HEK293 (cell line): ENCODE data around the gene GALT.

Source experiments
- CTCF ChIA-PET: fragments of 350-600 bp; formaldehyde crosslinking; extraction: SDS; loops from one replicate; lab custom pipeline; 2021; ENCODE audit warnings: antibody characterized with exemption; lab: Yijun Ruan, JAX
- POLR2A ChIA-PET: fragments of 300-600 bp; formaldehyde crosslinking; extraction: SDS; loops from one replicate; lab custom pipeline; 2020; ENCODE audit warnings: antibody characterized with exemption, inconsistent platforms; lab: Yijun Ruan, JAX
- H3K27ac ChIP-seq: fragments of 200-500 bp; sonication (Bioruptor generic); 2 replicates; pipeline ENCODE4 v1.5.1; 2014; ENCODE audit warnings: low read depth, low read length, control low read depth, inconsistent platforms; ENCODE audit errors: extremely low read depth
- H3K36me3 ChIP-seq, 2 experiments: fragments of 200-500 bp in 1 of 2; sonication (Bioruptor generic) in 1 of 2; 1 replicate in 1 of 2; 2 replicates in 1 of 2; pipeline ENCODE4 v1.5.1; 2014 to 2017; ENCODE audit warnings: inconsistent platforms in 2 of 2, low read length in 2 of 2; ENCODE audit not compliant: control insufficient read depth in 2 of 2, insufficient read depth in 1 of 2
- H3K4me1 ChIP-seq: fragments of 200-500 bp; sonication (Bioruptor generic); 2 replicates; pipeline ENCODE4 v1.5.1; 2014; ENCODE audit warnings: mild to moderate bottlenecking, low read length, inconsistent platforms; ENCODE audit not compliant: control insufficient read depth, insufficient read depth
- H3K4me3 ChIP-seq: 2 replicates; pipeline ENCODE4 v1.5.1; 2011; ENCODE audit warnings: low read depth, mild to moderate bottlenecking, control low read depth, low read length, moderate library complexity
- H3K9me3 ChIP-seq: fragments of 200-500 bp; sonication (Bioruptor generic); 2 replicates; pipeline ENCODE4 v1.5.1; 2014; ENCODE audit warnings: low read depth, low read length, inconsistent platforms; ENCODE audit not compliant: control insufficient read depth, insufficient read depth
- KLF8 ChIP-seq: fragments of 450-650 bp; formaldehyde crosslinking; IDR thresholded peaks from 2 replicates; pipeline ENCODE4 v1.5.1; 2016; ENCODE audit warnings: missing biosample characterization, missing genetic modification characterization
- KLF9 ChIP-seq: fragments of 450-650 bp; formaldehyde crosslinking; IDR thresholded peaks from 2 replicates; pipeline ENCODE4 v1.5.1; 2016; ENCODE audit warnings: missing biosample characterization, missing genetic modification characterization, low read depth
- PATZ1 ChIP-seq: fragments of 450-650 bp; formaldehyde crosslinking; IDR thresholded peaks from 2 replicates; pipeline ENCODE4 v1.5.1; 2016; ENCODE audit warnings: missing biosample characterization, missing genetic modification characterization
- PRDM10 ChIP-seq: fragments of 450-650 bp; formaldehyde crosslinking; IDR thresholded peaks from 2 replicates; pipeline ENCODE4 v1.5.1; 2016; ENCODE audit warnings: missing biosample characterization, missing genetic modification characterization
- ZIC2 ChIP-seq: fragments of 450-650 bp; formaldehyde crosslinking; IDR thresholded peaks from 2 replicates; pipeline ENCODE4 v1.5.1; 2016; ENCODE audit warnings: missing biosample characterization, missing genetic modification characterization
- ZNF239 ChIP-seq: fragments of 450-650 bp; formaldehyde crosslinking; IDR thresholded peaks from 2 replicates; pipeline ENCODE4 v1.5.1; 2016; ENCODE audit warnings: missing biosample characterization, missing genetic modification characterization
- ZNF266 ChIP-seq: fragments of 450-650 bp; formaldehyde crosslinking; IDR thresholded peaks from 2 replicates; pipeline ENCODE4 v1.5.1; 2016; ENCODE audit warnings: missing biosample characterization, missing genetic modification characterization, low read depth
- ZNF335 ChIP-seq: fragments of 450-650 bp; formaldehyde crosslinking; conservative IDR thresholded peaks from 2 replicates; pipeline ENCODE4 v1.5.1; 2016; ENCODE audit warnings: missing biosample characterization, missing genetic modification characterization
- ZNF391 ChIP-seq: fragments of 450-650 bp; formaldehyde crosslinking; IDR thresholded peaks from 2 replicates; pipeline ENCODE4 v1.5.1; 2016; ENCODE audit warnings: low read depth, missing biosample characterization, missing genetic modification characterization, borderline replicate concordance
- ZNF394 ChIP-seq: fragments of 450-650 bp; formaldehyde crosslinking; IDR thresholded peaks from 2 replicates; pipeline ENCODE4 v1.5.1; 2016; ENCODE audit warnings: missing biosample characterization, missing genetic modification characterization, mild to moderate bottlenecking, moderate library complexity, borderline replicate concordance
- ZNF433 ChIP-seq: fragments of 450-650 bp; formaldehyde crosslinking; IDR thresholded peaks from 2 replicates; pipeline ENCODE4 v1.5.1; 2016; ENCODE audit warnings: missing biosample characterization, missing genetic modification characterization, low read depth
- ZNF629 ChIP-seq: fragments of 450-650 bp; formaldehyde crosslinking; IDR thresholded peaks from 2 replicates; pipeline ENCODE4 v1.5.1; 2017; ENCODE audit warnings: missing biosample characterization, missing genetic modification characterization
- ZNF654 ChIP-seq: fragments of 450-650 bp; formaldehyde crosslinking; IDR thresholded peaks from 2 replicates; pipeline ENCODE4 v1.5.1; 2016; ENCODE audit warnings: low read depth, missing biosample characterization, missing genetic modification characterization
- ZNF660 ChIP-seq: fragments of 450-650 bp; IDR thresholded peaks from 2 replicates; pipeline ENCODE4 v1.5.1; 2018; ENCODE audit warnings: missing biosample characterization, mild to moderate bottlenecking, missing genetic modification characterization
- ZNF677 ChIP-seq: fragments of 450-650 bp; IDR thresholded peaks from 2 replicates; pipeline ENCODE4 v1.5.0; 2018; ENCODE audit warnings: missing biosample characterization, mild to moderate bottlenecking, missing genetic modification characterization, moderate library complexity
- ZNF747 ChIP-seq: fragments of 450-650 bp; formaldehyde crosslinking; IDR thresholded peaks from 2 replicates; pipeline ENCODE4 v1.5.1; 2016; ENCODE audit warnings: missing biosample characterization, missing genetic modification characterization
- ZNF777 ChIP-seq: fragments of 450-650 bp; formaldehyde crosslinking; IDR thresholded peaks from 2 replicates; pipeline ENCODE4 v1.5.1; 2017; ENCODE audit warnings: missing biosample characterization, missing genetic modification characterization, borderline replicate concordance
- TF ChIP-seq, protein P1 (sequence below): fragments of 450-650 bp; formaldehyde crosslinking; conservative IDR thresholded peaks from 2 replicates; pipeline ENCODE4 v1.5.1; 2016; ENCODE audit warnings: low read depth, missing biosample characterization, missing genetic modification characterization
- TF ChIP-seq, protein P2 (sequence below): fragments of 450-650 bp; formaldehyde crosslinking; IDR thresholded peaks from 2 replicates; pipeline ENCODE4 v1.5.1; 2016; ENCODE audit warnings: missing biosample characterization, missing genetic modification characterization
- TF ChIP-seq, protein P3 (sequence below): fragments of 450-650 bp; formaldehyde crosslinking; IDR thresholded peaks from 2 replicates; pipeline ENCODE4 v1.5.1; 2016; ENCODE audit warnings: missing biosample characterization, missing genetic modification characterization

Gene GALT

GRCh38 chr9:34611811-34612787 lies 34.4 kb upstream of the GALT start, which contains the start of gene RPP25L (continued):
- TF ChIP-seq ZNF777 (peak; percentile 46; the same call in 1 of the 2 replicates), KLF9 (tag by site-specific recombination) (peak; percentile 79; the same call in 1 of the 2 replicates), ZNF677 (tag by site-specific recombination) (no peak), ZIC2 (peak; percentile 81), ZNF335 (tag by site-specific recombination) (peak; percentile 82), ZNF391 (no peak), ZNF747 (tag by site-specific recombination) (no peak)
- TF ChIP-seq, protein P1, sequence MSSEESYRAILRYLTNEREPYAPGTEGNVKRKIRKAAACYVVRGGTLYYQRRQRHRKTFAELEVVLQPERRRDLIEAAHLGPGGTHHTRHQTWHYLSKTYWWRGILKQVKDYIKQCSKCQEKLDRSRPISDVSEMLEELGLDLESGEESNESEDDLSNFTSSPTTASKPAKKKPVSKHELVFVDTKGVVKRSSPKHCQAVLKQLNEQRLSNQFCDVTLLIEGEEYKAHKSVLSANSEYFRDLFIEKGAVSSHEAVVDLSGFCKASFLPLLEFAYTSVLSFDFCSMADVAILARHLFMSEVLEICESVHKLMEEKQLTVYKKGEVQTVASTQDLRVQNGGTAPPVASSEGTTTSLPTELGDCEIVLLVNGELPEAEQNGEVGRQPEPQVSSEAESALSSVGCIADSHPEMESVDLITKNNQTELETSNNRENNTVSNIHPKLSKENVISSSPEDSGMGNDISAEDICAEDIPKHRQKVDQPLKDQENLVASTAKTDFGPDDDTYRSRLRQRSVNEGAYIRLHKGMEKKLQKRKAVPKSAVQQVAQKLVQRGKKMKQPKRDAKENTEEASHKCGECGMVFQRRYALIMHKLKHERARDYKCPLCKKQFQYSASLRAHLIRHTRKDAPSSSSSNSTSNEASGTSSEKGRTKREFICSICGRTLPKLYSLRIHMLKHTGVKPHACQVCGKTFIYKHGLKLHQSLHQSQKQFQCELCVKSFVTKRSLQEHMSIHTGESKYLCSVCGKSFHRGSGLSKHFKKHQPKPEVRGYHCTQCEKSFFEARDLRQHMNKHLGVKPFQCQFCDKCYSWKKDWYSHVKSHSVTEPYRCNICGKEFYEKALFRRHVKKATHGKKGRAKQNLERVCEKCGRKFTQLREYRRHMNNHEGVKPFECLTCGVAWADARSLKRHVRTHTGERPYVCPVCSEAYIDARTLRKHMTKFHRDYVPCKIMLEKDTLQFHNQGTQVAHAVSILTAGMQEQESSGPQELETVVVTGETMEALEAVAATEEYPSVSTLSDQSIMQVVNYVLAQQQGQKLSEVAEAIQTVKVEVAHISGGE: 0 out of 2 replicates have a peak, but pooled peaks have one; percentile 32

DNA sequence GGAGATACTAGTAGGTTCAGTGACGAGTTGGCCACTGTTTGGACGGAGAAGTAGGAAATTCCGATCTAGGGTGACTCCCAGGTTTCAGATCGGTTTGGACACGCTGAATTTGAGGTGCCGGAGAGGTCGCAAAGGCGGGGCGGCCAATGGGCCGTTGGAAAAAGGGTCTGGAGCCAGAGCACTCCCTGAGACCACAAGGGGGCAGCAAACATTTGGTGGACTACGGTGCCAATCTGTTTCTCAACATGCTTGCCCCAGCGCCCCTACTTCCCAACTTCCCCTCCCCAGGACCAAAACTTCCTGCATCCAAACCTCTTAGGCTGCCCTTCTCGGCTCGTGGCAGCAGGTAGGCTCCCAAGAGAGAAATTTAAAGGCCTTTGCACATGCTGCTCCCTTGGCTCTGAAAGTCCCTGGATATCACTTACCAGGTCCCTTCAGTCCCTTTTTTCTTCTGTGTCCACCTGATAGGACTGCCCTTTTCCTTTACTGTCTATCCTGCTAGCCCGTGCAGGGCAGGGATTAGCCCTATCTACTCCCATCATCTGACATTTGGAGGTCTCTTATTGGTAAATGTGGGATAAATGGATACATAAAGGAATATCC lies 33.6 kb upstream of the GALT start:
- ChIA-PET CTCF (interaction anchor here (0.6 to 10.3 kb wide), 12 partner anchors 10 to 540 kb away, joined by 3 to 164 read pairs (median 4); partner anchors contain the start of genes ARID3C and SIGMAR1), POLR2A (interaction anchor here (0.6 to 2.4 kb wide), 6 partner anchors 20 to 513 kb away, joined by 3 to 11 read pairs (median 5); partner anchors contain the start of genes GALT and SIGMAR1)
- no peaks in the 10 kb centered on the region for H3K9me3 ChIP-seq
- no peaks in the 10 kb centered on the region for H3K4me1 ChIP-seq
- H3K27ac ChIP-seq: no peak overlapping the region; the same call in 1 of the 2 replicates
- H3K36me3 ChIP-seq: peaks cover 5 to 61% of the 10 kb centered on the region in 2 experiments; a peak in 2 of 3 replicates
- H3K4me3 ChIP-seq: peak overlapping the region; percentile 38
- TF ChIP-seq ZNF335 (tag by site-specific recombination): peak; percentile 59
- TF ChIP-seq ZNF239 (tag by site-specific recombination): no peak
- peak; percentile 62; the same call in 1 of the 2 replicates for TF ChIP-seq ZNF660
- peak; percentile 47 for TF ChIP-seq ZNF654 (tag by site-specific recombination)
- no peak for TF ChIP-seq ZNF629
- TF ChIP-seq KLF8 (tag by site-specific recombination): peak; percentile 22; the same call in 1 of the 2 replicates
- peak; percentile 54; the same call in 1 of the 2 replicates for TF ChIP-seq PATZ1
- TF ChIP-seq PRDM10 (tag by site-specific recombination): peak; percentile 42; the same call in 1 of the 2 replicates
- no peak for TF ChIP-seq ZNF433 (tag by site-specific recombination)
- TF ChIP-seq, protein P2, sequence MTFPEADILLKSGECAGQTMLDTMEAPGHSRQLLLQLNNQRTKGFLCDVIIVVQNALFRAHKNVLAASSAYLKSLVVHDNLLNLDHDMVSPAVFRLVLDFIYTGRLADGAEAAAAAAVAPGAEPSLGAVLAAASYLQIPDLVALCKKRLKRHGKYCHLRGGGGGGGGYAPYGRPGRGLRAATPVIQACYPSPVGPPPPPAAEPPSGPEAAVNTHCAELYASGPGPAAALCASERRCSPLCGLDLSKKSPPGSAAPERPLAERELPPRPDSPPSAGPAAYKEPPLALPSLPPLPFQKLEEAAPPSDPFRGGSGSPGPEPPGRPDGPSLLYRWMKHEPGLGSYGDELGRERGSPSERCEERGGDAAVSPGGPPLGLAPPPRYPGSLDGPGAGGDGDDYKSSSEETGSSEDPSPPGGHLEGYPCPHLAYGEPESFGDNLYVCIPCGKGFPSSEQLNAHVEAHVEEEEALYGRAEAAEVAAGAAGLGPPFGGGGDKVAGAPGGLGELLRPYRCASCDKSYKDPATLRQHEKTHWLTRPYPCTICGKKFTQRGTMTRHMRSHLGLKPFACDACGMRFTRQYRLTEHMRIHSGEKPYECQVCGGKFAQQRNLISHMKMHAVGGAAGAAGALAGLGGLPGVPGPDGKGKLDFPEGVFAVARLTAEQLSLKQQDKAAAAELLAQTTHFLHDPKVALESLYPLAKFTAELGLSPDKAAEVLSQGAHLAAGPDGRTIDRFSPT: peak; percentile 53; the same call in 1 of the 2 replicates
- no peak for TF ChIP-seq ZNF266 (tag by site-specific recombination)
- TF ChIP-seq, protein P3, sequence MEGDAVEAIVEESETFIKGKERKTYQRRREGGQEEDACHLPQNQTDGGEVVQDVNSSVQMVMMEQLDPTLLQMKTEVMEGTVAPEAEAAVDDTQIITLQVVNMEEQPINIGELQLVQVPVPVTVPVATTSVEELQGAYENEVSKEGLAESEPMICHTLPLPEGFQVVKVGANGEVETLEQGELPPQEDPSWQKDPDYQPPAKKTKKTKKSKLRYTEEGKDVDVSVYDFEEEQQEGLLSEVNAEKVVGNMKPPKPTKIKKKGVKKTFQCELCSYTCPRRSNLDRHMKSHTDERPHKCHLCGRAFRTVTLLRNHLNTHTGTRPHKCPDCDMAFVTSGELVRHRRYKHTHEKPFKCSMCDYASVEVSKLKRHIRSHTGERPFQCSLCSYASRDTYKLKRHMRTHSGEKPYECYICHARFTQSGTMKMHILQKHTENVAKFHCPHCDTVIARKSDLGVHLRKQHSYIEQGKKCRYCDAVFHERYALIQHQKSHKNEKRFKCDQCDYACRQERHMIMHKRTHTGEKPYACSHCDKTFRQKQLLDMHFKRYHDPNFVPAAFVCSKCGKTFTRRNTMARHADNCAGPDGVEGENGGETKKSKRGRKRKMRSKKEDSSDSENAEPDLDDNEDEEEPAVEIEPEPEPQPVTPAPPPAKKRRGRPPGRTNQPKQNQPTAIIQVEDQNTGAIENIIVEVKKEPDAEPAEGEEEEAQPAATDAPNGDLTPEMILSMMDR (tag by site-specific recombination): peak; percentile 67
- TF ChIP-seq ZNF394 (tag by site-specific recombination): no peak
